Mesendoderm (in vitro differentiated cells): ENCODE results near the gene CCDC136.

Experiments used
- DNase-seq: peaks from one replicate; pipeline ENCODE4 v3.0.0; 2013
- H2AK5ac ChIP-seq: 2 replicates; pipeline ENCODE4 v1.6.1; 2013; ENCODE audit warnings: low read length, inconsistent platforms
- H2BK120ac ChIP-seq: 2 replicates; pipeline ENCODE4 v1.6.1; 2013; ENCODE audit warnings: low read depth, mild to moderate bottlenecking, low read length, moderate library complexity, mixed read lengths
- H2BK15ac ChIP-seq: replicated peaks from 2 replicates; pipeline ENCODE4 v1.6.1; 2013; ENCODE audit warnings: low read depth, mild to moderate bottlenecking, moderate library complexity
- H2BK5ac ChIP-seq: 2 replicates; pipeline ENCODE4 v1.6.1; 2013; ENCODE audit warnings: low read length, inconsistent platforms
- H3K18ac ChIP-seq: 2 replicates; pipeline ENCODE4 v1.6.1; 2013; ENCODE audit warnings: mild to moderate bottlenecking, low read length, mixed read lengths
- H3K23ac ChIP-seq: one replicate; pipeline ENCODE4 v1.6.1; 2013; ENCODE audit warnings: low read length
- H3K27ac ChIP-seq: 2 replicates; pipeline ENCODE4 v1.5.1; 2013; ENCODE audit warnings: low read depth, mild to moderate bottlenecking, inconsistent platforms, low read length, moderate library complexity
- H3K27me3 ChIP-seq: 2 replicates; pipeline ENCODE4 v1.6.1; 2013; ENCODE audit warnings: low read length, control low read depth, mild to moderate bottlenecking, inconsistent platforms; ENCODE audit not compliant: insufficient read depth, poor library complexity
- H3K36me3 ChIP-seq: 2 replicates; pipeline ENCODE4 v1.6.1; 2013; ENCODE audit warnings: low read length, inconsistent platforms; ENCODE audit not compliant: control insufficient read depth, insufficient read depth
- H3K4ac ChIP-seq: one replicate; pipeline ENCODE4 v1.6.1; 2013; ENCODE audit warnings: low read depth, mild to moderate bottlenecking, low read length, moderate library complexity
- H3K4me1 ChIP-seq: 2 replicates; pipeline ENCODE4 v1.6.1; 2013; ENCODE audit warnings: low read depth, low read length, inconsistent platforms; ENCODE audit not compliant: control insufficient read depth
- H3K4me2 ChIP-seq: 2 replicates; pipeline ENCODE4 v1.6.1; 2013; ENCODE audit warnings: low read length
- H3K4me3 ChIP-seq: 2 replicates; pipeline ENCODE4 v1.5.1; 2013; ENCODE audit warnings: mild to moderate bottlenecking, low read length
- H3K56ac ChIP-seq: one replicate; pipeline ENCODE4 v1.6.1; 2013; ENCODE audit warnings: low read length
- H3K79me1 ChIP-seq: 2 replicates; pipeline ENCODE4 v1.6.1; 2013; ENCODE audit warnings: low read length, inconsistent platforms
- H3K79me2 ChIP-seq: 2 replicates; pipeline ENCODE4 v1.6.1; 2013; ENCODE audit warnings: mild to moderate bottlenecking, low read length; ENCODE audit not compliant: control insufficient read depth, insufficient read depth
- H3K9ac ChIP-seq: 2 replicates; pipeline ENCODE4 v1.6.1; 2013; ENCODE audit warnings: low read length, inconsistent platforms
- H4K5ac ChIP-seq: one replicate; pipeline ENCODE4 v1.6.1; 2013; ENCODE audit warnings: low read length
- H4K8ac ChIP-seq: one replicate; pipeline ENCODE4 v1.6.1; 2013; ENCODE audit warnings: low read depth, mild to moderate bottlenecking, control low read depth, low read length, moderate library complexity
- WGBS: extraction: QIAGEN DNeasy Blood & Tissue Kit; methylation state at CpG from one replicate; pipeline ENCODE4 v1.1.7; 2013; ENCODE audit warnings: low lambda C conversion rate, missing lambda C conversion rate; ENCODE audit not compliant: insufficient coverage; ENCODE audit errors: extremely low coverage; 5-methylcytosine and 5-hydroxymethylcytosine counted together

Gene CCDC136

DNA sequence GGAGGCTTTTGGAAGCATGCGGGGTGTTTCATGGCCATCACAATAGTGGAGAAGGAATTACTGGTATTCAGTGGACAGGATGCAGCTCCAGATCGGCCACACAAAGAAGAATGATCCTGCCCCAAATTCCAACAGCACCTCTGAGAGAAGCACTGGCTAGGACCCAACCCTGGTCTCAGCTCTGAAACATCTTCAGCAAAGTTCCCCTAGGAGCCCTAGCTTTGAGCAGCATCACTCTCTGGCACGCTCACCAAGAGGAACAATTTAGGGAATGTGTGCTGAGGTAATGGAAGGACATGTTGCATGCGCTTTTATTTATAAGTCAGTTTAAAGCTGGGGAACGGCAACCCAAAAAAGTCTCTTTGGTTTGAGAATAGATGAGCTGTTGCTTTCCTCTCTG is 10.6 kb upstream of the CCDC136 start:
- Histone ChIP-seq H3K36me3 (no peaks in the 10 kb centered on the region), H3K79me1 (no peaks in the 10 kb centered on the region), H2BK15ac (no peak overlapping the region), H3K4me1 (no peaks in the 10 kb centered on the region), H4K8ac (no peak overlapping the region), H3K4me3 (no peak overlapping the region), H3K23ac (no peak overlapping the region), H3K18ac (no peak overlapping the region), H2BK120ac (no peak overlapping the region), H3K4ac (no peak overlapping the region), H4K5ac (no peak overlapping the region), H3K4me2 (no peak overlapping the region), H3K27ac (no peak overlapping the region), H3K56ac (no peak overlapping the region), H3K27me3 (no peaks in the 10 kb centered on the region), H2BK5ac (no peak overlapping the region), H3K9ac (no peak overlapping the region), H3K79me2 (no peaks in the 10 kb centered on the region), H2AK5ac (no peak overlapping the region)
- DNase-seq = peak; percentile 23
- WGBS = no CpG with 5 or more reads among the region's 5 CpGs

GRCh38 chr7:128781851-128782250 is 9.9 kb upstream of the CCDC136 start:
- Histone ChIP-seq H3K27me3 (no peaks in the 10 kb centered on the region), H3K79me2 (no peaks in the 10 kb centered on the region), H2AK5ac (no peak overlapping the region), H3K9ac (no peak overlapping the region), H2BK5ac (no peak overlapping the region), H3K56ac (no peak overlapping the region), H2BK120ac (no peak overlapping the region), H3K4me1 (no peaks in the 10 kb centered on the region), H3K4me3 (no peak overlapping the region), H3K36me3 (no peaks in the 10 kb centered on the region), H2BK15ac (no peak overlapping the region), H3K79me1 (no peaks in the 10 kb centered on the region), H4K8ac (no peak overlapping the region), H3K4ac (no peak overlapping the region), H3K23ac (no peak overlapping the region), H3K18ac (no peak overlapping the region), H4K5ac (no peak overlapping the region), H3K27ac (no peak overlapping the region), H3K4me2 (no peak overlapping the region)
- DNase-seq = no peak
- no CpG with 5 or more reads among the region's 3 CpGs for WGBS

DNA sequence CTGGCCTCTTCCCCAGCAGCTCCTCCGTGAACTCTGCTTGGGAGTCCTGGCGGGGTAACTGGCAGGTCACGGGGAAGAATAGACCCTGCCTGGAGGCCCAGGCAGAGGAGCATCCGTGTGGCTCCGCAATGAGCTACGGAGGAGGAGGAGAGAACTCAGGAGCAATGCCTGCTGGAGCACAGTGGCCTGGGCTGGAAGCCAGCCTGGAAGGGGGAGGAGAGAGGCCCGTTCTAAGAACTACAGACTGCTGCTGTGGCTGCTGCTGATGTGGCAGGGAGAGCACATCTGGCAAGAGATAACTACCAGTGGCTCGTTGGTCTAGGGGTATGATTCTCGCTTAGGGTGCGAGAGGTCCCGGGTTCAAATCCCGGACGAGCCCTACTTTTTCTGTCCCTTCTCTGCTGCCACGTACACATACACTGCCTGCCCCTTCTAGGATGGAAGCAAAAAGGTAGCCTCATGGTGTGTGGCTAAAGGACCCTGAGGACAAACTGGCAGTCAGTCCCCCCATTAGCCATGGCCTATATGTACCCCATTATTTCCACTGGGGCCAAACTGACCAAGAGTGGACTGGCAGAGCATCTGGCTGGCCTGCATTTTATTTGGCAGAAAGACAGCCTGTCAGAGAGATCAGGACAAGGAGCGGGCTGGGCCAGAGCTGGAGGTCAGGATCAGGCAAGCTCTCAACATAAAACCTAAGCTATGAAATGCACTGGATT is 8.5 kb upstream of the CCDC136 start:
- DNase-seq = peak; percentile 97
- Histone ChIP-seq H3K36me3 (no peaks in the 10 kb centered on the region), H3K9ac (peak overlapping the region; percentile 14), H3K79me1 (no peaks in the 10 kb centered on the region), H3K23ac (no peak overlapping the region), H3K4ac (no peak overlapping the region), H2BK15ac (no peak overlapping the region), H2BK5ac (no peak overlapping the region), H2BK120ac (no peak overlapping the region), H3K27me3 (no peaks in the 10 kb centered on the region), H3K4me1 (no peaks in the 10 kb centered on the region), H4K8ac (no peak overlapping the region), H2AK5ac (no peak overlapping the region), H3K18ac (no peak overlapping the region), H3K79me2 (no peaks in the 10 kb centered on the region), H3K4me3 (no peak overlapping the region), H3K4me2 (peak overlapping the region; percentile 31), H3K56ac (peak overlapping the region; percentile 31), H4K5ac (no peak overlapping the region), H3K27ac (no peak overlapping the region)
- no CpG with 5 or more reads among the region's 15 CpGs for whole genome bisulfite sequencing

DNA sequence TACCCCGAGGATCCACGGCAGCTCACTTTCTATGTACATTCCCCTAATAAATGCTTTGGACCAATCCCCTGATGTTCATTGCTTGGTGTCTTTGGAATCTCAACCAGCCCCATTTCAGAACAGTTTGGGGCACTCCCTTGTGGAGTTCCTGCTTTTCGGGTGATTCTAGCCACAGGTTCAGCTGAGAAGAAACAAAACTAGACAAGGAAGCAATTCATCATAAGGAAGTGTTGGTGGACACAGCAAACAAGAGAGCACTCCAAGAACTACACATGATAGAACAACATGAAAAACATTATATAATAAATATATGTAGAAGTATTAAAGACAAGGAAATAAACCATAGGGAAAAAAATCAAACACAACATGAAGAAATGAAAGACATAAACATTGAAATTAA is 6.0 kb upstream of the CCDC136 start:
- H3K4me1 ChIP-seq = no peaks in the 10 kb centered on the region
- H3K79me2 ChIP-seq = no peaks in the 10 kb centered on the region
- H4K8ac ChIP-seq = no peak overlapping the region
- H2BK15ac ChIP-seq = no peak overlapping the region
- H2BK120ac ChIP-seq = no peak overlapping the region
- no peaks in the 10 kb centered on the region for H3K27me3 ChIP-seq
- no peaks in the 10 kb centered on the region for H3K79me1 ChIP-seq
- H3K27ac ChIP-seq = no peak overlapping the region
- no peak overlapping the region for H3K4me3 ChIP-seq
- H2AK5ac ChIP-seq = no peak overlapping the region
- no CpG with 5 or more reads among the region's 3 CpGs for WGBS
- no peak for DNase-seq
- H4K5ac ChIP-seq = no peak overlapping the region
- H3K56ac ChIP-seq = no peak overlapping the region
- no peak overlapping the region for H3K4me2 ChIP-seq
- H3K36me3 ChIP-seq = no peaks in the 10 kb centered on the region
- H3K23ac ChIP-seq = no peak overlapping the region
- no peak overlapping the region for H3K9ac ChIP-seq
- H3K18ac ChIP-seq = no peak overlapping the region
- no peak overlapping the region for H2BK5ac ChIP-seq
- no peak overlapping the region for H3K4ac ChIP-seq

GRCh38 chr7:128788446-128789412 is 3.0 kb upstream of the CCDC136 start:
- H2AK5ac ChIP-seq = no peak overlapping the region
- no peak overlapping the region for H3K27ac ChIP-seq
- WGBS = no CpG with 5 or more reads among the region's 9 CpGs
- H3K4me3 ChIP-seq = no peak overlapping the region
- H3K56ac ChIP-seq = no peak overlapping the region
- no peak overlapping the region for H2BK120ac ChIP-seq
- no peaks in the 10 kb centered on the region for H3K79me1 ChIP-seq
- DNase-seq = no peak
- H3K36me3 ChIP-seq = no peaks in the 10 kb centered on the region
- no peak overlapping the region for H4K8ac ChIP-seq
- no peak overlapping the region for H4K5ac ChIP-seq
- no peak overlapping the region for H3K4me2 ChIP-seq
- H3K27me3 ChIP-seq = no peaks in the 10 kb centered on the region
- no peaks in the 10 kb centered on the region for H3K79me2 ChIP-seq
- no peak overlapping the region for H3K23ac ChIP-seq
- H3K4ac ChIP-seq = no peak overlapping the region
- H2BK5ac ChIP-seq = no peak overlapping the region
- no peak overlapping the region for H3K9ac ChIP-seq
- no peak overlapping the region for H3K18ac ChIP-seq
- H2BK15ac ChIP-seq = no peak overlapping the region
- no peaks in the 10 kb centered on the region for H3K4me1 ChIP-seq
